T-helper 1 cell treated with Interleukin-12 subunit alpha and Interleukin-12 subunit beta and Interleukin-4 antibody, amounts not matched to agents 30 μg/mL and 1 μg/mL, for 36 hours (primary cell): Measurements from ENCODE around the gene UNC13D.

ENCODE experiments used
- H3K27ac Mint-ChIP-seq: one replicate; pipeline ENCODE4 v1.8.0; 2021; ENCODE audit warnings: mild to moderate bottlenecking, mixed read lengths
- H3K27me3 Mint-ChIP-seq: one replicate; pipeline ENCODE4 v1.8.0; 2021; ENCODE audit warnings: low read depth, mixed read lengths
- H3K36me3 Mint-ChIP-seq: one replicate; pipeline ENCODE4 v1.8.0; 2021; ENCODE audit warnings: low read depth, mixed read lengths
- H3K4me1 Mint-ChIP-seq: one replicate; pipeline ENCODE4 v1.8.0; 2021; ENCODE audit warnings: low read depth, mixed read lengths
- H3K4me3 Mint-ChIP-seq: one replicate; pipeline ENCODE4 v1.8.0; 2021; ENCODE audit warnings: mild to moderate bottlenecking, moderate library complexity, mixed read lengths
- H3K9me3 Mint-ChIP-seq: one replicate; pipeline ENCODE4 v1.8.0; 2021; ENCODE audit warnings: mixed read lengths

Gene UNC13D

DNA sequence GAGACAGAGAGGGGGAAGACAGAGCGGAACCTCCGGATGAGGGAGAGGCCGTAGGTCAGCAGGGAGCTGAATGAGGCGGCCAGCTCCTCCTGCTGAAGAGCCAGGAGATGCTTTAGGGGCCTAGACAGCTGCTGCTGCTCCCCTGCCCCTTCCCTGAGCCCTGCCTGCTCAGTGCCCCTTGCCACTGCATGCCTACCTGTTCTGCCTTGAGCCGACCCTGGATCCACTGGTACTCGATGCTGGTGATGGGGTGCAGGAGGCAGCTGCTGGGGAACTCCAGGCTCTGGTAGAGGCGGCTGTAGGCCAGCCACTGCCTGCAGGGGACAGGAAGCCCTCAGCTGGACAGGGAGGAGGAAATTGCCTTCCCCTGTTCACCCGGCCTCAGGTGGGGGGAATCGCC is 7.6 kb downstream of the UNC13D start:
- H3K9me3 Mint-ChIP-seq, result no peaks in the 10 kb centered on the region
- no peak overlapping the region for H3K4me3 Mint-ChIP-seq
- H3K27ac Mint-ChIP-seq, result no peak overlapping the region
- no peaks in the 10 kb centered on the region for H3K27me3 Mint-ChIP-seq
- H3K4me1 Mint-ChIP-seq, result peaks cover 25% of the 10 kb centered on the region
- peaks cover 33% of the 10 kb centered on the region for H3K36me3 Mint-ChIP-seq

DNA sequence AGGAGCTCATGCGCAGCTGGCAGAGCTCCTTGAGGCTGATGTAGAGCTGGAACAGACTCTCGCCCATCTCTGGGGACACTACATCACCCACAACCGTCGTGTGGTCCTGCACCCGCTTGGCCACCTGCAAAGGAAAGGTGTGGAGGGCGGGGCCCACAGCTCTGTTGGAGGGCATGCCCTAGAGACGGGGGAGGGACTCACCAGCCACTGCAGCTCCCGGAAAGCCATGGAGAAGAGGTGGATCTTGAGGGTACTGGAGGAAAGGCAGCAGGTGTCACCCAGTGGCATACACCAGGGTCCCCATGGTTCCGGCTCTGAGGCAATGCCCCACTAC is 8.6 kb downstream of the UNC13D start:
- Mint-ChIP-seq H3K27me3 (no peaks in the 10 kb centered on the region), H3K27ac (no peak overlapping the region)

DNA sequence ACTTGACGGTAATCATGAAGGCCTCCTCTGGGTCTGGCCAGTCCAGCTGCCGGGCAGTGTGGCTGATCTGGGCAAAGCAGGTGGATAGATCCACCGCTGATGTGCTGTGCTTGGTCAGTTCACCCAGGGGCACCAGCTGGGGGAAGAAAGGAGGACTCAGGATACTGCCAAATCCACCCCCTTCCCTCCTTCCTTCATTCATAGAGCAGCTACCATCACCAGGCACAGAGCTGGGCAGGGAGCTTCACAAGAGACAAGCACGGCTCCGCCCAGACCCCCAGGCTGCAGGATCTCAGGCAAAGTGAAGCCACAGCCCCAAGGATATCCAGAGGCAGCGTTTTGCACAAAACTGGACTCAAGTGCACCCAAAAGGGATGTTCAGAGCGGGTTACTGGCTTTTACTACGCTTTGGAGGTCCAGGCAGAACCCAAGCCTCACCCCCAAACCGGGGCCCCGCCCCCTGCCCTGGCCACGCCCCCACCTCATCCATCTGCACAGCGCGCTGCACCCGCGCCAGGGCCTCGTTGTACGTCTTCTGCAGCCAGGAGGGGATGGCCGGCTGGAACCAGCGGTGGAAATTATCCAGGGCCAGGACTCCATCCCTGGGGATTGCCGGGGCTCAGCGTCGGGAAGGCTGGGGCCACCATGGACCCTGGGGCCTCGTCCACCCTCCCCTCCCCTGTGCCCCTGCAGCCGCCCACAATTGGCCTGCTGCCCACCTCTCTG is 9.1 kb downstream of the UNC13D start:
- Mint-ChIP-seq H3K4me3 (no peak overlapping the region), H3K27ac (no peak overlapping the region), H3K27me3 (no peaks in the 10 kb centered on the region), H3K36me3 (peaks cover 31% of the 10 kb centered on the region), H3K9me3 (no peaks in the 10 kb centered on the region), H3K4me1 (peaks cover 25% of the 10 kb centered on the region)

More for the DNA sequence above, 8.6 kb downstream of the UNC13D start:
- Mint-ChIP-seq H3K9me3 (no peaks in the 10 kb centered on the region), H3K4me1 (peaks cover 25% of the 10 kb centered on the region), H3K36me3 (peaks cover 30% of the 10 kb centered on the region), H3K4me3 (no peak overlapping the region)

DNA sequence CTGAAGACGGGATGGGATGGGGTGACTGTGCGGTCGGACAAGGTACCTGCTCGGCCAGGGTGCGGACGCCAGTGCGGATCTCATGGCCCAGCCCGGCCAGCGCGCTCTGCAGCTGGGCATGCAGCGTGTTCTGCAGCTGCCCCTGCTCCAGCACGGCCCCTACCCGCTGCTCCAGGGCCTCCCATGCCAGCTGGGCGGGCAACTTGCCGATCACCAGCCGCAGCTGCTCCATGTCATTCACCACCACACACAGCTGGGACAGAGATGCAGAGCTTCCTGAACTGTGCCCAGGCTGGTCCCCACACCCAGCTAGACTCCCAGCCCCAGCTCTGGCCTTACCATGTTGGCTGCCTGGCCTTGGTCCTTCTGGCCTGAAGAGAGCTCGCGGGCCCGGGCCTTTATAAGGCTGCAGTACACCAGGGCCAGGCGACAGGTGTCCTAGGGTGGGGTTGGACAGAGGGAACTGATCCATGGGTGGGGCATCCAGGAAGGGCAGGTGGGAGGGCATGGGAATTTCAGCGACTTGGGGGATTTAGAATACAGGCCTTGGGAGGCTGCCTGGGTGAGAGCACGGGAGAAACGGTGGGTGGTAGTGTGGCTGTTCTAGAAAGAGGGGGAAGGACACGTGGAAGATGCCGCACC is 9.8 kb downstream of the UNC13D start:
- Mint-ChIP-seq H3K4me3 (no peak overlapping the region), H3K9me3 (no peaks in the 10 kb centered on the region), H3K27me3 (no peaks in the 10 kb centered on the region)

DNA sequence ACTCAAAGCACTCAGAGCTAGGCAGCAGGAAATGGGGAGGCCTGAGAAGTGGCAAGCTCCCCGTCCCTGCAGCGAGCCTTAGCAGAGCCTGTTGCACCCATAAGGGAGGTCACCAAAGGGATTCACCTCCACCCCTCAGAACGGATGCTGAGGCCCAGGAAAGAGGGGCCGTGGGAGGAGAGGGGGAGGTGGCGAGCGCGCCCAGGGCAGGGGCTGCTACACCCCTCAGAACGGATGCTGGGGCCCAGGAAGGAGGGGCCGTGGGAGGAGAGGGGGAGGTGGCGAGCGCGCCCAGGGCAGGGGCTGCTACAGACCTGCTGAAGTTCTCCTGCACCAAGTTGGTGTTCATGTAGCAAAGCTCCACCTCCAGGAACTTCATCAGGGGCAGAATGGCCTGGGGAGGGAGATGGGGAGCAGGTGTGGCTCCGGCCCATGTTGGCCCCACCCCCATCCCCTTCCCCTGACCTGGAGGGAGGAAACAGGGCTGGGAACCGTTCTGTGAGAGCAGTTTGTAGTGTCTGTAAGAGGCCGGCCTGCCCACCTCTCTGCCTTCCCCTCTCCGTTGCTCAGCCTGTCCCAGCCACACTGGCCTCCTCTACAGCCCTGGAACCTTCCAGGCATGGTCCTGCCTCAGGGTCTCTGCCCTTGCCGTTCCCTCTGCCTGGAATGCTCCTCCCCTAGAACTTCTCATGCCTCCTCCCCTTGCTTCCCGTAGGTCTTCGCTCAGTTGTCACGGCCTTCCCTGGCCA is 11.4 kb downstream of the UNC13D start:
- Mint-ChIP-seq H3K4me1 (peaks cover 30% of the 10 kb centered on the region), H3K9me3 (no peaks in the 10 kb centered on the region), H3K4me3 (peak overlapping the region; percentile 69), H3K27me3 (no peaks in the 10 kb centered on the region), H3K27ac (peak overlapping the region; percentile 85), H3K36me3 (peaks cover 30% of the 10 kb centered on the region)

More for the DNA sequence above, 9.8 kb downstream of the UNC13D start:
- Mint-ChIP-seq H3K27ac (no peak overlapping the region), H3K36me3 (peaks cover 32% of the 10 kb centered on the region), H3K4me1 (peaks cover 25% of the 10 kb centered on the region)

DNA sequence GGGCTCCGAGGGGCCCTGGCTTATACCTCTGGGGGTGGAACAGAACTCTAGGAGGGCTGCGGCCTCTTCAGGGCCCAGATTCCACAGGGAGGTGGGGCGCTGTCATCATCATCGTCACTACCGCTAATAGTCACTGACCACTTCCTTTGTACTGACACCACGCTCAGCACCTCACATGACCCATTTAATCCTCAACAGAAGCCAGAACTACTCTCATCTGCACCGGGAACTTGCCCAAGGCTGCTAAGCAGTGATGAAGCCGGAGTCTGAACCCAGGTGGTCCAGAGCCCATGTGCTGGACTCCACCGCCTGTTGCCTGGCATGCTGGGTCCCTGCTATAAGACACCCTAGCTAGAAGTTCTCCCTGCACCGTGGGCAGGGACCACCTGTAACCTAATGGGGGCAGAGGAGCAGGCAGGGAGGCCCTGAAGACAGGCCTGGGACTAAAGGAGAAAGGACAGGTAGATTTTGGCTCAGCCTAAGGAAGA is 12.0 kb downstream of the UNC13D start:
- Mint-ChIP-seq H3K27ac (peak overlapping the region; percentile 85), H3K4me3 (peak overlapping the region; percentile 43), H3K36me3 (peaks cover 28% of the 10 kb centered on the region), H3K27me3 (no peaks in the 10 kb centered on the region), H3K9me3 (no peaks in the 10 kb centered on the region), H3K4me1 (peaks cover 31% of the 10 kb centered on the region)

DNA sequence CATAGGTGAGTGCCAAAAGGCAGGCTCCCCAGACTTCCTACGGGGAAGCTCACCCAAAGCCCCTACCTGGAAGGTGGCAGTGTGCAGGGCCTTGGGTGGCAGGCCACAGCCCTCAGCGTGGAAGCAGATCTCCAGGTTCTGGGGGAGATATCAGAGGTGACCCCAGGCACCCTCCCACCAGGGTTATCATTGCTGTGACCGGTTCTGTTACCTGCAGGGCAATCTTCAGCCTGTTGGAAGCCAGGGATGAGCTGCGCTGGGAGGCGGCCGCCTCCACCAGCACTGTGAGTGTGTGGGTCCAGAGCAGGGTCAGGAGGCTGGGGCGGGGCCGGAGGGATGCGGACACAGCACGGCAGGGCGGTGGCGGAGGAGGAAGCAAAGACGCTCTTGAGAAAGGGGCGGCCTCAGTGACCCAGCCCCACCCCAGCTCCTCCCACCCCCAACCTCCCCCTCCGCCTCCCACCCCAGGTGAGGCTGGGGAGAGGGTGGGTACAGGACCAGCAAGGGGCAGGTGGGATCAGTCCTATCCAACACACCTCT is 13.1 kb downstream of the UNC13D start:
- Mint-ChIP-seq H3K9me3 (no peaks in the 10 kb centered on the region), H3K27ac (no peak overlapping the region), H3K4me3 (no peak overlapping the region)

DNA sequence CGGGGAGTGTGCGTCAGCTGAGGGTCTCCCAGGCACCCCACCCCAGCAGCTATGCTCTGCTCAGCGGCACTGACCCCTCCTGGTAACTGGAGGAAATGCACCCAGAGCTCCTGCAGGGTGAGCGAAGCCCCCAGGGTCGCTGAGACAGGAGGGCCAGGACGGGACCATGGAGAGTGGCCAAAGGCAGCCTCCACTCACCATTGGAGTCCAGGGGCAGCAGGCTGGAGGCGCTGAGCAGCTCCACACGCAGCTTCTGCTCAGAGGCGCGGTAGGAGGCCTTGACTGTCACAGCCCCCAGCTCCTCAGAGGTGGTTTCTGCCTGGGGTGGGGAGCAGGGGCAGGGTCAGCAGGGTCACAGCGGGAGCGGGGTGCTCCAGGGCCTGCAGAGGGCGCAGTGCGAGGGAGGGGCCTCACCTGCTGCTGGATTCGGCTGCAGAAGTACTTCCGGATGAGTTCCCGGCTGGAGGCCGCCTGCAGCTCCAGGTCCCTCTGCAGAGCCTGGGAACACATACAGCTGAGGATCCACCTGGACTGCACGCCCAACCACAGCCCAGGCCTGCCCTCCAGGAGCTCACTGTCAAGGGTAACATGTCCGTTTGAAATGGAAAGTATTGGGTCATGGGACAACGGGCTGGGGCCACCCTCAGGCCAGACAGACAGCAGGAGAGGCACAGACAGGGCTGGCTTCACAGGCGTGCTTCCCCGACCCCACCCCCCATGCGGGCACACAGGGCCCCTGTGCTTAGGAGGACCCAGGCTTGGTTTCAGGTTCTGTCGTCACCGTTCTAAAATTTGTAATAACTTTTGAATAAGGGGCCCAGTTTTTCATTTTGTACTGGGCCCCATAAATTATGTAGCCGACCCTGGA is 13.8 kb downstream of the UNC13D start:
- no peaks in the 10 kb centered on the region for H3K27me3 Mint-ChIP-seq
- no peaks in the 10 kb centered on the region for H3K9me3 Mint-ChIP-seq
- no peak overlapping the region for H3K4me3 Mint-ChIP-seq
- peak overlapping the region; percentile 26 for H3K27ac Mint-ChIP-seq
- H3K36me3 Mint-ChIP-seq, result peaks cover 34% of the 10 kb centered on the region
- peaks cover 32% of the 10 kb centered on the region for H3K4me1 Mint-ChIP-seq

More for the DNA sequence above, 13.1 kb downstream of the UNC13D start:
- no peaks in the 10 kb centered on the region for H3K27me3 Mint-ChIP-seq
- peaks cover 32% of the 10 kb centered on the region for H3K36me3 Mint-ChIP-seq
- peaks cover 32% of the 10 kb centered on the region for H3K4me1 Mint-ChIP-seq

DNA sequence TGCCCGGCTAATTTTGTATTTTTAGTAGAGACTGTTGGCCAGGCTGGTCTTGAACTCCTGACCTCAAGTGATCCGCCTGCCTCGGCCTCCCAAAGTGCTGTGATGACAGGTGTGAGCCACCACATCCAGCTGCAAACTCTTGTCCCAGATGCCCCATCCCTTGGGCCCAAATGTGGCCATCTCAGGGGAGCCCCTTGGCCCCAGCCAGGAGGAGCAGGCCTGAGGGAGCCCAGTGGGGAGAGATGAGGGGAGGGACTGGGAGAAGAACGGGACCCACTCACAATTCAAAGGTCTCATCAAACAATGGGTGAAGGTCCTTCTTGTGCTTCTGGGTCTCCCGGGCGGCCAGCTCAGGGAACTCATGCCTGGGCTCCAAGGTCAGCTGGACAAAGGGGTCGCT is 14.5 kb downstream of the UNC13D start:
- Mint-ChIP-seq H3K4me1 (peaks cover 29% of the 10 kb centered on the region), H3K27me3 (no peaks in the 10 kb centered on the region), H3K4me3 (no peak overlapping the region), H3K9me3 (no peaks in the 10 kb centered on the region), H3K27ac (peak overlapping the region; percentile 26), H3K36me3 (peaks cover 32% of the 10 kb centered on the region)

DNA sequence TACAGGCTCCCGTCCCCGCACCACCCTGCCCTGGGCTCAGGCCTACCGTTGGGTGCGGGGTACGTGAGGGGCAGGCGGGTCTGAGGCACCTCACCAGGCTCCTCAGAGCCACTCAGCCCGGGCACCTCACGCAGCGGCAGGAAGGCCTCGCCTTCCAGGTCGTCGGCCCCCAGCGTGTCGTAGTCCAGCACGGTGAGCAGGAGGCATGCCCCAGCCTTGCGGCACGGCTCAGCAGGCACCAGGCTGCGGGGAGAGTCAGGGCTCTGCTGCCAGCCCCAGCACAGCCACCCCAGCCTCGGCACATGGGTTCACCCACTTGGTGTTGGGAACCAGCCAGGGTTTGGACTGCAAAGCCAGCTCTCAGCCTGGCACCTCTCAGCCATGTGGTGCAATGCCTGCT is 15.5 kb downstream of the UNC13D start:
- Mint-ChIP-seq H3K4me3 (no peak overlapping the region), H3K36me3 (peaks cover 27% of the 10 kb centered on the region), H3K4me1 (peaks cover 22% of the 10 kb centered on the region)

DNA sequence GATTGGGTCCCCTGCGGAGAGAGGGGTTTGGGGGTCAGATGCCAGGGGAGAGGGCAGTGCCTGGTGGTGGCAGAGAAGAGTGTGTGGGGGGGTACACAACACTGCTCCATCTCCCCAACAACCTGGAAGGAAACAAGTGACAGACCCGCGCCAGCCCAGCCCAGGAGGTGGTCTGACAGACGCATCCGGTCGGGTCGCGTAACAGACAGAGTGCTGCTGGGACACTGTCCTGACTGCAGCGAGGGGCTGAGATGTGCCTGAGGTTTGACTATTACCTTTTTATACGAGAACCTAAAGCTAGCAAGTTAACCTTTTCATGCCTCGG is 16.2 kb downstream of the UNC13D start:
- Mint-ChIP-seq H3K27ac (peak overlapping the region; percentile 83), H3K9me3 (no peaks in the 10 kb centered on the region), H3K36me3 (peaks cover 22% of the 10 kb centered on the region), H3K4me3 (peak overlapping the region; percentile 40), H3K27me3 (no peaks in the 10 kb centered on the region), H3K4me1 (peaks cover 15% of the 10 kb centered on the region)

More for the DNA sequence above, 15.5 kb downstream of the UNC13D start:
- H3K27ac Mint-ChIP-seq, result no peak overlapping the region
- no peaks in the 10 kb centered on the region for H3K9me3 Mint-ChIP-seq
- no peaks in the 10 kb centered on the region for H3K27me3 Mint-ChIP-seq

DNA sequence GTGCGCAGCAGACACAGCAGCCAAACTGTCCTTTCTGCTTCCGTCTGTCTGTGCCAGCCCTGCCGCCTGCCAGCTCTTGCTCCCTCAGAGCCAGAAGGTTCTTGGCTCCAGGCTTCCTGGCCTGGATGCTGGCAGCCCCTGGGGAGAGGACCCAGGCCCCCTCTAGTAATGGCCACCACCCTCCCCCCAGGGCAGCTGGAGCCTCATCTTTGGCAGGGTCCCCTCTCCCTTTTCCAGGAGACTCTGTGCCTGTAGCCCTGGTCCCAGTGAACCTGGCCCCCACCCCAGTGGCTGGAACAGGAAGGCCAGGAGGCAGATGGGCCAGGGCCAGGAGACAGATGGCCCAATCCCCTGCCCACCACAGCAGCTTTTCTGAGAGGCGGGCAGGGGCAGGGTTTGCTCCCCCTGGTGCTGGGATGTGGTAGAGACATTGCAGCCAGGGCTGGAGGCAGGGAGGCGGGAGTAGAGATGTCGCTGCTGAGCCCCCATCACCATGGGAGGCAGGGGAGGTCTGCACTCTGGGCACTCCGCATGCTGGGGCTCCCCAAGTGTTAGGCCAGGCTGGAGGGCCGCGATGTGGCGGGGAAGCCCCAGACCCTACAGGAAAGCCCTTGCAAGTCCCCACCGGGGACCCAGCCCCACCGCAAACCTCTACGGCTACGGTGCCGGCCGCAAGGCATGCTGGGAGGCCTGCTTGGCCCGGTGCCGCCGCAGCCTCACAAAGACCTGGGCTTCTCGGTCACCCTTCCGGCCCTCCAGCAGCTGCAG is 16.7 kb downstream of the UNC13D start:
- Mint-ChIP-seq H3K27ac (peak overlapping the region; percentile 83), H3K27me3 (no peaks in the 10 kb centered on the region), H3K4me1 (peaks cover 12% of the 10 kb centered on the region), H3K9me3 (no peaks in the 10 kb centered on the region), H3K4me3 (peak overlapping the region; percentile 40), H3K36me3 (peaks cover 20% of the 10 kb centered on the region)

DNA sequence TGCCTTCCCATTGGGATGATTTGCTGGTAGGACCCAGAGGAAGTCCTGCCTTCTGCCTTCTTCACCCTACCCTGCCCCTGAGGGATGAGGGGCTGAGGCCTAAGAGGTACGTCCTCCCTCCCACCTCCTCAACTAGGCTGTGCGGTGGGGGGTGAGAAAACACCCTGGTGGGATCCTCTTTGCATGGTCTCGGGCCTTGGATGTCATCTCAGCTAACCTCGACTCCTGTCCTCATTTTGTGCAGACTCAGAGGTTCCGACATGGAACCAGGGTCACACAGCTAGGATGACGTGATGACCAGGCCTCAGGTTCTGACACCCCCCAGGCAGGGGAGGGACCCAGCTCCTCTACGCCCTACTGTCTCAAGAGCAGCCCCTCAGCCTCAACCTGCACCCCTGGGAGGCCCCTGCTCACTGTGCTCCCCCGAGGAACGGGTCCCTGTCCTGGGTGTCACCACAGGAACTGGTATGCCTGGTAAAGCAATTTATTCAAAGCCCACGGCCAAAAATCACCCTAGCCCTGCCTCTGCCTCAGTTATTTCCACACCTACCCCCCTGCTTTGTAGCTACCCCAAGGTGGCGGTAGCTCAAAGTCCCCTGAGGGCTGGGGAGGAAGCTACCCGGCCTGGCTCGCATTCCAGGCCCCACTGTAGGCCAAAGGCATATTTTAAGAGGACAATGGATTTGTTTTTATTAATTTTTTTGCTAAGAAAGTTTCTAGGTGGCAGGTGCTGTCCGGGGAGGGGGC is 17.5 kb downstream of the UNC13D start:
- Mint-ChIP-seq H3K4me1 (peaks cover 12% of the 10 kb centered on the region), H3K27me3 (no peaks in the 10 kb centered on the region), H3K9me3 (no peaks in the 10 kb centered on the region), H3K4me3 (no peak overlapping the region), H3K27ac (no peak overlapping the region), H3K36me3 (peaks cover 17% of the 10 kb centered on the region)
